ENCODE results near the gene CCDC27. TPM values are rescaled to one million over a fixed set of nuclear protein-coding genes. Genes with fewer than 3 reads are reported as not detected.
"Not testable (repeated sequence)": the region's sequence is repeated elsewhere in the genome, so short reads cannot be mapped to it uniquely, and the experiment has no call there.

CCDC27 gene
- total RNA-seq, 1 donor from 2014 or later: not detected

GRCh38 chr1:3712573-3713535 is 39.4 kb upstream of the CCDC27 start:
- H3K4me1 Mint-ChIP-seq: no peaks in the 10 kb centered on the region
- H3K27ac Mint-ChIP-seq: no peak overlapping the region
- no peak overlapping the region for H3K4me3 Mint-ChIP-seq
- intact Hi-C loops (cut with micrococcal nuclease): no loop called here
- no peaks in the 10 kb centered on the region for H3K27me3 Mint-ChIP-seq
- H3K9me3 Mint-ChIP-seq: no peaks in the 10 kb centered on the region
- no peaks in the 10 kb centered on the region for H3K36me3 Mint-ChIP-seq (ENCODE audit: low read depth)
- no peak for DNase-seq

DNA sequence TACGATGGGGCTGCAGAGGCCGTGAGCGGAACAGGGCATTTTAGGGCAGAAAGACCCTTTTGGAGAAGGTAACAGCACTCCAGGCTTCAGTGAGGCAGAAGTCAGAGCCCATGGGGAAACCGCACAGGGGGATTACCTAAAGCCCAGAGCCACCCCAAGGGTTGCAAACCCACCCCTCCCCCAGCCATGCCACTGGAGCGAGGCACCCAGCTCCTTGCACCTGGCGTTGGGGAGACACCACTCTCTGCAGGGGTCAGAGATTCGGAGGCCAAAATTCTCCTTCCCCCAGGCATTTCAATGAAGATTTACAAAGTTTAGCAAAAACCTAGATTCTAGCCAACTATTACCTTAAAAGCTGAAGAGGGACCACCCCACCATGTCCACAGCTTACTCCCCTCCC is 38.4 kb upstream of the CCDC27 start:
- Mint-ChIP-seq H3K4me1 (no peaks in the 10 kb centered on the region), H3K9me3 (no peaks in the 10 kb centered on the region), H3K36me3 (ENCODE audit: low read depth) (no peaks in the 10 kb centered on the region), H3K4me3 (no peak overlapping the region), H3K27me3 (no peaks in the 10 kb centered on the region), H3K27ac (no peak overlapping the region)
- intact Hi-C loops (cut with micrococcal nuclease): no loop called here
- no peak for DNase-seq

DNA sequence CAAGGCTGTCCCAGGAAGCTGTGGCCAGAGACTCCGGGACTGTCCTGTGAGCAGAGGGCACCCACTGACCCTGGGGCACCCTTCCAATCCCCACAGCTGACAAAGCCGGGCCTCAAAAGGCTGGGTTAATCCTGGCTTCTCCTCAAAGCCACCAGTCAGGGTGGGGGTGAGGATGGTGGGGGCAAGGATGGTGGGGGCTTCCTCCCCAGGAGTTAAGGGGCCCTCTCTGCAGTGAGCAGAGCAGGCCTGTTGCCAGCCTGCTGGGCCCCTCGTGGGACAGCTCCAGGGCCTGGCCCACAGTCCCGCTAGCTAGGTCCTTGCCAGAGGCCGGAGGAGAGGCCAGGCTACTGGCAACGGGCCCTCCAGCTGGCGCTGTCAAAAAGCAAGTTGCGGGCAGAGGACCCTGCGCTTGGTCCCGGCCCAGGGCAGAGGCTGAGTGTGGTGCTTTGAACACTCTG is 37.9 kb upstream of the CCDC27 start:
- intact Hi-C loops (cut with micrococcal nuclease): no loop called here
- Mint-ChIP-seq H3K4me1 (no peaks in the 10 kb centered on the region), H3K9me3 (no peaks in the 10 kb centered on the region), H3K27me3 (no peaks in the 10 kb centered on the region), H3K36me3 (ENCODE audit: low read depth) (no peaks in the 10 kb centered on the region), H3K4me3 (no peak overlapping the region), H3K27ac (no peak overlapping the region)
- no peak for DNase-seq

DNA sequence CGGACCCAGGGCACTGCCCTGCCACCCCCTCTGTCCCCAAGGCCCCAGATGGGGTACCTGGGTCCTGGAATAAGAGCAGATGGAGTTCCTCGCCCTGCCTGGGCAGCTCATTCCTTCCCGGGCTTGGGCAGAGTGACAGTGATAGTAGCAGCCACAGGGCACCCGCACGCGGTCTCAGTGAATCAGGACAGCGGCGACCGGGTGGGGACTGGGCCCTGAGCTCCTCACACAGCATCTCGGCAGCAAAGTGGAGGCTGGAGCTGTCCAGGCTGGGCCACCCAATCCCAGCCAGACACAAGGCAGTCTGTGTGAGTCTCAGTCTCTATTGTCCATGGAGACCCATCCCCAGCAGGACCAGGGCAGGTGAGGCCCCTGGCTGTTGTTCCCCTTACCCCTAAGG is 37.4 kb upstream of the CCDC27 start:
- H3K27me3 Mint-ChIP-seq: no peaks in the 10 kb centered on the region
- no peaks in the 10 kb centered on the region for H3K9me3 Mint-ChIP-seq
- no peak for DNase-seq
- no peak overlapping the region for H3K27ac Mint-ChIP-seq
- no peak overlapping the region for H3K4me3 Mint-ChIP-seq
- H3K4me1 Mint-ChIP-seq: no peaks in the 10 kb centered on the region
- H3K36me3 Mint-ChIP-seq (ENCODE audit: low read depth): no peaks in the 10 kb centered on the region
- intact Hi-C loops (cut with micrococcal nuclease): no loop called here

- Mint-ChIP-seq H3K4me1 (no peaks in the 10 kb centered on the region), H3K4me3 (no peak overlapping the region), H3K36me3 (ENCODE audit: low read depth) (no peaks in the 10 kb centered on the region), H3K9me3 (no peaks in the 10 kb centered on the region), H3K27me3 (no peaks in the 10 kb centered on the region), H3K27ac (no peak overlapping the region)
- DNase-seq: no peak
- intact Hi-C loops (cut with micrococcal nuclease): no loop called here
Observed at GRCh38 chr1:3716351-3716750, 35.9 kb upstream of the CCDC27 start.

DNA sequence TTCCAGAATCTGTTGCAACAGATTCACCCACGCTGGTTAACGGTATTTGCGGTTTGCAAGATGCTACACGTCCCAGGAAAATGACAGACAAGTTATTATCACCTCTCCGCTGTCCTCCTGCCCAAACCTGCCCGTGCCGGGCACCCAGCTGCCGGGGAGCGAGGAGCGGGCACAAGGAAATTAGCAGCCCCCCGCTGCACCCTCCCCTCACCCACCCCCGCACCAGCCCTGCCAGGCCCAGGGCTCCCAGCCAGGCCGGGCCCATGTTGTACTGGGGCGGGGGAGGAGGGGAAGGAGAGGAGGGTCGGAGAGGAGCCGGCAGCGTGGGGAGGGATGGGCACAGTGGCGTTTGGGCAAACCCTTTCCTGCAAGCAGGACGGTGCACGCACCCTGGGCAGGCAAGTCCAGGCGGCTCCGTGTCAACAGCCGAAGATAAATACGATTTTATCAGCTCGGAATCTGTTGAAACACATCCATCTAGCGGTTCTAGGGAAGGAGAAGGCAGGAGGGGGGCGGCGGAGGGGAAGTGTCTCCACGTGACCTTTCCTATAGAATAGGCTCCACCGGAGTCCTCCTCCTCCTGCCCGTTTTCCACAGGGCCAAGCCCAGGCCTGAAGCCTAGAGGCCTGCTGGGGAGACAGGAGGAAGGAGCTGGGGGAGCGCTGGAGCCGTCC is 35.1 kb upstream of the CCDC27 start:
- no peaks in the 10 kb centered on the region for H3K4me1 Mint-ChIP-seq
- no peak for DNase-seq
- H3K27me3 Mint-ChIP-seq: no peaks in the 10 kb centered on the region
- no peak overlapping the region for H3K4me3 Mint-ChIP-seq
- H3K36me3 Mint-ChIP-seq (ENCODE audit: low read depth): no peaks in the 10 kb centered on the region
- H3K27ac Mint-ChIP-seq: no peak overlapping the region
- intact Hi-C loops (cut with micrococcal nuclease): no loop called here
- no peaks in the 10 kb centered on the region for H3K9me3 Mint-ChIP-seq

- no peaks in the 10 kb centered on the region for H3K36me3 Mint-ChIP-seq (ENCODE audit: low read depth)
- DNase-seq: peak; percentile 79
- no peak overlapping the region for H3K4me3 Mint-ChIP-seq
- H3K27me3 Mint-ChIP-seq: no peaks in the 10 kb centered on the region
- no peak overlapping the region for H3K27ac Mint-ChIP-seq
- H3K4me1 Mint-ChIP-seq: no peaks in the 10 kb centered on the region
- intact Hi-C loops (cut with micrococcal nuclease): no loop called here
- no peaks in the 10 kb centered on the region for H3K9me3 Mint-ChIP-seq
Observed at GRCh38 chr1:3717715-3718601, 34.3 kb upstream of the CCDC27 start.

DNA sequence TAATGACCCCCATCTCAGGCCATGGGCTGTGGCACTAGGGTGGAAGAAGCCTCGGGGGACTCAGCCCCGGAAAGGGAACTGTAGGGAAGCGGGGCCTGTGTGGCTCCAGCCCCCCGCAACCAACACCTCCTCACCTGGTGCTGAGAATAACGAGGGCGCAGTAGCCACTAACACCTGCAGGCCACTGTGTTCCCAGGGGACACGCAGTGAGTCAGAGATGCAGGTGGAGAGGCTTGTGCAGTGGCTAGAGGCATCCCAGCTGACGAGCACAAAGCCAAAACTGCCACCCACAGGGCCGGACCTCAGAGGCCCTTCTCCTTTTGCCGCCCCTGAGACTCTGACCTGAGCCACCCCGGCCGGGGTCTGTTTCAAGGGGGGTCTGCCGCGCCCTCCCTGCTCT is 33.5 kb upstream of the CCDC27 start:
- no peak for DNase-seq
- intact Hi-C loops (cut with micrococcal nuclease): no loop called here
- H3K27me3 Mint-ChIP-seq: no peaks in the 10 kb centered on the region
- no peaks in the 10 kb centered on the region for H3K4me1 Mint-ChIP-seq
- no peaks in the 10 kb centered on the region for H3K9me3 Mint-ChIP-seq
- no peak overlapping the region for H3K4me3 Mint-ChIP-seq
- H3K27ac Mint-ChIP-seq: no peak overlapping the region
- no peaks in the 10 kb centered on the region for H3K36me3 Mint-ChIP-seq (ENCODE audit: low read depth)

DNA sequence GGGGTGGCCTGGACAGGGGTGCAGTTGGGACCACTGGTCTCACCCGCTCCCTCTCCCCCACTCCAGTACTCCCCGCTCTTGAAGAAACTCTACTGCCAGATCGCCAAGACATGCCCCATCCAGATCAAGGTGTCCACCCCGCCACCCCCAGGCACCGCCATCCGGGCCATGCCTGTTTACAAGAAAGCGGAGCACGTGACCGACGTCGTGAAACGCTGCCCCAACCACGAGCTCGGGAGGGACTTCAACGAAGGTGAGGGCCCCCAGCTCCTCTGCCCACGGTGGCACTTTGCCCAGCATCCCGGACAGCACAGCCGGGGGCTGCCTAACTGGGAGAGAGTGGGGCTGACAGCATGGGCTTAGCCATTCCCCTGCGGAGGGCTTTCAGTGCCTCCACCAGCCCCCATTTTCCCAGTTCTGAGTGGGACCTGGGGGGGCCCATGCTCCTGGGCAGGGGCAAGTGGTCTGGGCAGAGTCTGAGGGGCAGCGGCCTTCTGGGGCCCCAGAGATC is 30.2 kb upstream of the CCDC27 start:
- Mint-ChIP-seq H3K27me3 (no peaks in the 10 kb centered on the region), H3K4me1 (no peaks in the 10 kb centered on the region), H3K36me3 (ENCODE audit: low read depth) (no peaks in the 10 kb centered on the region), H3K4me3 (no peak overlapping the region), H3K9me3 (no peaks in the 10 kb centered on the region), H3K27ac (no peak overlapping the region)
- no peak for DNase-seq
- intact Hi-C loops (cut with micrococcal nuclease): loop anchor here (5.0 to 10.0 kb wide), 3 partner anchors 67 to 160 kb away; partner anchors contain the start of genes TP73, TPRG1L and WRAP73

GRCh38 chr1:3722846-3723245 is 29.4 kb upstream of the CCDC27 start:
- Mint-ChIP-seq H3K27me3 (no peaks in the 10 kb centered on the region), H3K9me3 (no peaks in the 10 kb centered on the region)
- intact Hi-C loops (cut with micrococcal nuclease): loop anchor here (5.0 to 10.0 kb wide), 3 partner anchors 68 to 161 kb away; partner anchors contain the start of genes TP73, TPRG1L and WRAP73

GRCh38 chr1:3724416-3725030 is 27.7 kb upstream of the CCDC27 start:
- DNase-seq: peak; percentile 92
- H3K27me3 Mint-ChIP-seq; H3K27ac Mint-ChIP-seq; H3K9me3 Mint-ChIP-seq; H3K4me1 Mint-ChIP-seq; H3K36me3 Mint-ChIP-seq (ENCODE audit: low read depth); H3K4me3 Mint-ChIP-seq: not testable (repeated sequence)
- intact Hi-C loops (cut with micrococcal nuclease): loop anchor here (2.0 to 10.0 kb wide), 4 partner anchors 70 to 234 kb away; partner anchors contain the start of genes TP73, TPRG1L and WRAP73

More at GRCh38 chr1:3722846-3723245, 29.4 kb upstream of the CCDC27 start:
- no peak for DNase-seq
- Mint-ChIP-seq H3K27ac (no peak overlapping the region), H3K4me3 (no peak overlapping the region), H3K36me3 (ENCODE audit: low read depth) (no peaks in the 10 kb centered on the region), H3K4me1 (no peaks in the 10 kb centered on the region)

DNA sequence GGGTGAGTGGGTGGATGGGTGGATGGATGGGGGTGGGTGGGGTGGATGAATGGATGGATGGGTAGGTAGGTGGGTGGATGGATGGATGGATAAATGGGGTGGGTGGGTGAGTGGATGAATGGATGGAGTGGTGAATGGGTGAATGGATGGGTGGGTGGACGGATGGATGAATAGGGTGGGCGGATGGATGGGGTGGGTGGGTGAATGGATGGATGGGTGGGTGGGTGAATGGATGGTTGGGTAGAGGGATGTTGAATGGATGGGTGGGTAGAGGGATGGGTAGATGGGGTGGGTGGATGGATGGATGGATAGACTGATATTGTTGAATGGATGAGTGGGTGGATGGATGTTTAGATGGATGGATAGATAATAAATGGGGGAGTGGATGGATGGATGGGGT is 26.9 kb upstream of the CCDC27 start:
- no peaks in the 10 kb centered on the region for H3K27me3 Mint-ChIP-seq
- no peaks in the 10 kb centered on the region for H3K36me3 Mint-ChIP-seq (ENCODE audit: low read depth)
- no peak overlapping the region for H3K4me3 Mint-ChIP-seq
- no peak for DNase-seq
- H3K4me1 Mint-ChIP-seq: no peaks in the 10 kb centered on the region
- no peaks in the 10 kb centered on the region for H3K9me3 Mint-ChIP-seq
- intact Hi-C loops (cut with micrococcal nuclease): loop anchor here (2.0 to 10.0 kb wide), 3 partner anchors 71 to 235 kb away; partner anchors contain the start of genes TP73, TPRG1L and WRAP73
- H3K27ac Mint-ChIP-seq: no peak overlapping the region
